ENCODE measurements around the gene HOXB6.

DNA sequence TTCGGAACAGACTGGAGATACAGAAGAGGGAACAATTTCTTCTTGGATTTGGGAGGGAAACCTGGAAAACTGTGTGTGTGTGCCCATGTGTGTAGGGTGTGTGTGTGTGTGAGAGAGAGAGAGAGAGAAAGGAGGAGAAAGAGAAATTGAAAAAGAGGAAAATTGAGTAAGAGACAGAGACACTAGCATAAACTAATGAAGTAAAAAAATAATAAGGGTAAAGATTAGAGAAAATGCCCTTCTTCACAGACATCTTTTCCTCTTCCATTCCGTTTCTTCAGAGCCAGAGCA is 46.0 kb downstream of the HOXB6 start:
- TF ChIP-seq RARB (CRISPR knock-in tag; IDR thresholded peaks at IDR 0.05): no peak
- TF ChIP-seq OSR1 (CRISPR knock-in tag; IDR thresholded peaks at IDR 0.05): no peak
- TF ChIP-seq TSHZ2 (CRISPR knock-in tag; IDR thresholded peaks at IDR 0.05): no peak
- TF ChIP-seq ISL1 (CRISPR knock-in tag; IDR thresholded peaks at IDR 0.05): no peak
- TF ChIP-seq POU6F1 (CRISPR knock-in tag; IDR thresholded peaks at IDR 0.05; ENCODE audit: borderline replicate concordance, low read depth): no peak
- no peak for TF ChIP-seq ARNTL (CRISPR knock-in tag; IDR thresholded peaks at IDR 0.05; ENCODE audit: borderline replicate concordance, low read depth)
- no peak for TF ChIP-seq GLIS3 (CRISPR knock-in tag; IDR thresholded peaks at IDR 0.05)
- TF ChIP-seq TCF4 (CRISPR knock-in tag; IDR thresholded peaks at IDR 0.05; ENCODE audit: borderline replicate concordance): no peak
- TF ChIP-seq PATZ1 (CRISPR knock-in tag; IDR thresholded peaks at IDR 0.05; ENCODE audit: borderline replicate concordance): no peak
- TF ChIP-seq, protein P1, sequence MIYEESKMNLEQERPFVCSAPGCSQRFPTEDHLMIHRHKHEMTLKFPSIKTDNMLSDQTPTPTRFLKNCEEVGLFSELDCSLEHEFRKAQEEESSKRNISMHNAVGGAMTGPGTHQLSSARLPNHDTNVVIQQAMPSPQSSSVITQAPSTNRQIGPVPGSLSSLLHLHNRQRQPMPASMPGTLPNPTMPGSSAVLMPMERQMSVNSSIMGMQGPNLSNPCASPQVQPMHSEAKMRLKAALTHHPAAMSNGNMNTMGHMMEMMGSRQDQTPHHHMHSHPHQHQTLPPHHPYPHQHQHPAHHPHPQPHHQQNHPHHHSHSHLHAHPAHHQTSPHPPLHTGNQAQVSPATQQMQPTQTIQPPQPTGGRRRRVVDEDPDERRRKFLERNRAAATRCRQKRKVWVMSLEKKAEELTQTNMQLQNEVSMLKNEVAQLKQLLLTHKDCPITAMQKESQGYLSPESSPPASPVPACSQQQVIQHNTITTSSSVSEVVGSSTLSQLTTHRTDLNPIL (CRISPR knock-in tag; IDR thresholded peaks at IDR 0.05; ENCODE audit: low read depth): no peak
- no peak for TF ChIP-seq PPARA (CRISPR knock-in tag; IDR thresholded peaks at IDR 0.05; ENCODE audit: borderline replicate concordance)
- TF ChIP-seq ZNF565 (CRISPR knock-in tag; conservative IDR thresholded peaks at IDR 0.05; ENCODE audit: low read depth): no peak
- no peak for TF ChIP-seq ESRRG (CRISPR knock-in tag; IDR thresholded peaks at IDR 0.05)

Measured in SK-N-SH treated with all-trans-retinoic acid at 6 μM for 48 hours (cell line).